ENCODE measurements around the gene NEU2.

Gene NEU2

DNA sequence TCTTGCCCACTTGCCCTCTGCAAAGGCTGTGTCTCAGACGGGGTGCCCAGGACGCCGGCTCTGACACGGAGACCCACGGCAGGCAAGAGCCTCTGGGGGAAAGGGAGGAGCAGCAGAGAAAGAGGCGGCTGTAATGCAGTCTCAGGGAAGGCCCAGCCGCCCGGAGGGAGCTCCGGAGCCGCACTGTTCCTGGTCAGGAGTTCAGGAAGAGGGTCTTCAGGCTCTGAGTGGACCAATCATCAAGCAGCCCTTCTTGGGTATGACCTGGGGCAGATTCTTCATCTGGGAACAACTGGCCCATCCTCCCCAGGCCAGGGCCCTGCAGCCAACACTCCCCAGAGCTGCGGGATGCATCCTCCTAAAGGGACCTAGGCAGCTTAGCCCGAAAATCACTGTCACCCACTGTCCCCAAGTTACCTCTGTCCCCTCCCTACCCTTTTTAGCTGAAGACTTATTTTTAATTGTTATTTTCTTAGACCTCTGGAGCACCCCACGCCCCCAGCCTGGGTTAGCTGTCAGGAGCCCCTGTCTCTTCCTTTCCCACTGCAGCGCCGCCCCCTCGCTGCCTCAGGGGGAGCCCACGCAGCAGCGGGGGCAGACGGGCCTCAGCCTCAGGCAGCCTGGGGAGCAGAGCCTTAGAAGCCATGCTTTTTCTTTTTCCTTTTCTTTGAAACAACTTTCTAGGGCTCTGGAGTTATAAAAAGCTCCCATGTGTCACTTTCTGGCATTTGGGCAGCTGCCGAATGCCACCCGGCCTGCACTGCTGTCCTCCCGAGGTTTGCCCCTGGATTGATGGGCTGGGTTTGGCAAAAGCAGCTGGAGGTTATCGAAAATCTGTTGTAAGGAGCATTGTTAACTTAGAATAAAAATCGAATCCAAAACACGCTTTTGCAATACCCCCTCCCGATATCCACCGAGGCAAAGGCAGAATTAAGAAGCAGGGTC, 644 bp upstream of the NEU2 start:
- TF ChIP-seq TAF1 (IDR thresholded peaks at IDR 0.05; ENCODE audit: low read depth, low read length), result no peak
- TF ChIP-seq SPI1 (IDR thresholded peaks at IDR 0.05; ENCODE audit: low read depth, low read length), result no peak
- TF ChIP-seq POLR2A (IDR thresholded peaks at IDR 0.05; ENCODE audit: low read depth, low read length), result no peak
- TF ChIP-seq PAX5 (IDR thresholded peaks at IDR 0.05; ENCODE audit: insufficient read depth, low read length, severe bottlenecking), result no peak
- TF ChIP-seq POU2F2 (IDR thresholded peaks at IDR 0.05; ENCODE audit: low read depth, low read length), result no peak
- TF ChIP-seq POLR2AphosphoS5 (IDR thresholded peaks at IDR 0.05; ENCODE audit: low read depth, low read length), result no peak
- no peak for DNase-seq (ENCODE audit: insufficient read length, low spot score)
- no peak for FAIRE-seq

DNA sequence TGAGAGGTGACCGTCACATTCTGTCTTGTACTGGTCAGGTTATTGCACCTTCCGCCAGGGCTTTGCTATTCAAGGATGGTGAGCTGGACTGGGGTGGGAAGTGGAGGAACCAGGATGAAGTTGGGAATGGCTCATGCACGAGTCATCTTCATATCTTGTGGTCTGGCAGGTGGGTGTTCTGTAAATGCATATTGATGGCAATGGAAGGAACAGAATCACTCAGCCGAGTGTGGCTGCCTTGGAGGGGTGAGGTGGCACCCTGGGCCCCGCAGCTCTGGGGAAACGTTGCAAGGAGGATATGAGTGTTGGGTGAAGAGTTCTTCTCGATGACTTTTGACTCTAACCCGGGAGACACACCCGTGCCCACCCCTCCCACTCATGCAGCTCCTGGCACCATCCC, 1.2 kb downstream of the NEU2 start:
- FAIRE-seq, result no peak
- TF ChIP-seq SPI1 (IDR thresholded peaks at IDR 0.05; ENCODE audit: low read depth, low read length) (no peak), TAF1 (IDR thresholded peaks at IDR 0.05; ENCODE audit: low read depth, low read length) (no peak), PAX5 (IDR thresholded peaks at IDR 0.05; ENCODE audit: insufficient read depth, low read length, severe bottlenecking) (no peak), POU2F2 (IDR thresholded peaks at IDR 0.05; ENCODE audit: low read depth, low read length) (no peak), POLR2A (IDR thresholded peaks at IDR 0.05; ENCODE audit: low read depth, low read length) (no peak), POLR2AphosphoS5 (IDR thresholded peaks at IDR 0.05; ENCODE audit: low read depth, low read length) (no peak)

DNA sequence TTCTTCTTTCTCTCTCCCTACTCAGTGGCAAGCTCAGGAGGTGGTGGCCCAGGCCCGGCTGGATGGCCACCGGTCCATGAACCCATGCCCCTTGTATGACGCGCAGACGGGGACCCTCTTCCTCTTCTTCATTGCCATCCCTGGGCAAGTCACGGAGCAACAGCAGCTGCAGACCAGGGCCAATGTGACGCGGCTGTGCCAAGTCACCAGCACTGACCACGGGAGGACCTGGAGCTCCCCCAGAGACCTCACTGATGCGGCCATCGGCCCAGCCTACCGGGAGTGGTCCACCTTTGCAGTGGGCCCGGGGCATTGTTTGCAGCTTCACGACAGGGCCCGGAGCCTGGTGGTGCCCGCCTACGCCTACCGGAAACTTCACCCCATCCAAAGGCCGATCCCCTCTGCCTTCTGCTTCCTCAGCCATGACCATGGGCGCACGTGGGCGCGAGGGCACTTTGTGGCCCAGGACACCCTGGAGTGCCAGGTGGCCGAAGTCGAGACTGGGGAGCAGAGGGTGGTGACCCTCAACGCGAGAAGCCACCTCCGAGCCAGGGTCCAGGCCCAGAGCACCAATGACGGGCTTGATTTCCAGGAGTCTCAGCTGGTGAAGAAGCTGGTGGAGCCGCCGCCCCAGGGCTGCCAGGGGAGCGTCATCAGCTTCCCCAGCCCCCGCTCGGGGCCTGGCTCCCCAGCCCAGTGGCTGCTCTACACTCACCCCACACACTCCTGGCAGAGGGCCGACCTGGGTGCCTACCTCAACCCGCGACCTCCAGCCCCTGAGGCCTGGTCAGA, 1.8 kb downstream of the NEU2 start:
- FAIRE-seq, result no peak
- DNase-seq (ENCODE audit: insufficient read length, low spot score), result no peak
- TF ChIP-seq TAF1 (IDR thresholded peaks at IDR 0.05; ENCODE audit: low read depth, low read length) (no peak), POLR2A (IDR thresholded peaks at IDR 0.05; ENCODE audit: low read depth, low read length) (no peak), POU2F2 (IDR thresholded peaks at IDR 0.05; ENCODE audit: low read depth, low read length) (no peak)

More for the DNA sequence above, 1.2 kb downstream of the NEU2 start:
- no peak for DNase-seq (ENCODE audit: insufficient read length, low spot score)

DNA sequence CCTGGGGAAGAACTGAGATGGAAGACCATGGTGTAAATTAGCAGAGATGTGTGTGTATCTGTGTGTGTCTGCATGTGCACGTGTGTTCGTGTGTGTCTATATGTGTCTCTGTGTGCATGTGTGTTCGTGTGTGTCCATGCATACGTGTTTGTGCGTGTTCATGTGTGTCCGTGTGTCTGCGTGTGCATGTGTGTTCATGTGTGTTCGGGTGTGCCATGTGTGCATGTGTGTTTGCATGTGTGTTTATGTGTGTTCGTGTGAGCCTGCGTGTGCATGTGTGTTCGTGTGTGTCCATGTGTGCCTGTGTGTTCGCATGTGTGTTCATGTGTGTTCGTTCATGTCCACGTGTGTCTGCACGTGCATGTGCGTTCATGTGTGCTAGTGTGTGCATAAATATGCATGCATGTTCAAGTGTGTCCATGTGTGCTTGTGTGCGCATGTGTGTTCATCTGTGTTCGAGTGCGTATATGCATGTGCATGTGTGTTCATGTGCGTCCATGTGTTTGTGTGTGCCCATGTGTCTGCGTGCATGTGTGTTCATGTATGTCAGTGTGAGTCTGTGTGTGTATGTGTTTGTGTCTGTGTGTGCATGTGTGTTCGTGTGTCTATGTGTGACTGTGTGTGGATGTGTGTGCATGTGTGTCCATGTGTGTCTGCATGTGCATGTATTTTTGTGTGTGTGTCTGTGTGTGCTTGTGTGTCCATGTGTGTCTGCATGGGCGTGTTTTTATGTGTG, 3.1 kb downstream of the NEU2 start:
- FAIRE-seq (peak; percentile 86), DNase-seq (ENCODE audit: insufficient read length, low spot score) (no peak)
- TF ChIP-seq POU2F2 (IDR thresholded peaks at IDR 0.05; ENCODE audit: low read depth, low read length) (no peak), PAX5 (IDR thresholded peaks at IDR 0.05; ENCODE audit: insufficient read depth, low read length, severe bottlenecking) (no peak), SPI1 (IDR thresholded peaks at IDR 0.05; ENCODE audit: low read depth, low read length) (no peak), POLR2AphosphoS5 (IDR thresholded peaks at IDR 0.05; ENCODE audit: low read depth, low read length) (no peak), TAF1 (IDR thresholded peaks at IDR 0.05; ENCODE audit: low read depth, low read length) (no peak), POLR2A (IDR thresholded peaks at IDR 0.05; ENCODE audit: low read depth, low read length) (no peak)

DNA sequence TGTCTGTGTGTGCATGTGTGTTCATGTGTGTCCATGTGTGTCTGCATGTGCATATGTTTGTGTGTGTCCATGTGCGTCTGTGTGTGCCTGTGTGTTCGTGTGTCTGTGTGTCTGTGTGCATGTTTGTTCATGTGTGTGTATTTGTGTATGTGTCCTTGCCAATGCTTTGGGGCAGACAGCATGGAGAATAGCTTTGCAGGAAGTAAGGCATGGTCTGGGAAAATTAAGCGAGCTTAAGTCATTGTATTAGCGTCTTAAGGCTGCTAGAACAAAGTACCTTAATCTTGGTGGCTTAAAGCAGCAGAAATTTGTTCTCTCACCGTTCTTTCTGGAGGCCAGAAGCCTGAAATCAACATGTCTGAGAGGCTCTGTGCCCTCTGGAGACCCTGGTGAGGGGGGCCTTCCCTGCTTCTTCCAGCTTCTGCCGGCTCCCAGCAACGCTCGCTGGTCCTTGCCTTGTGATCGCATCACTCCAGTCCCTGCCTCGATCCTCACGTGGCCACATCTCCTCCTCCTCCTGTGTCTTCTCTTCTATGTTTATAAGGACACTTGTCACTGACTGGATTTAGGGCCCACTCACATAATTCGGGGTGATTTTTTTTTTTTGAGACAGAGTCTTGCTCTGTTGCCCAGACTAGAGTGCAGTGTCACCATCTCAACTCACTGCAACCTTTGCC, 3.8 kb downstream of the NEU2 start:
- DNase-seq (ENCODE audit: insufficient read length, low spot score) (no peak), FAIRE-seq (no peak)
- TF ChIP-seq POLR2A (IDR thresholded peaks at IDR 0.05; ENCODE audit: low read depth, low read length), result no peak
- no peak for TF ChIP-seq TAF1 (IDR thresholded peaks at IDR 0.05; ENCODE audit: low read depth, low read length)
- no peak for TF ChIP-seq SPI1 (IDR thresholded peaks at IDR 0.05; ENCODE audit: low read depth, low read length)
- TF ChIP-seq POLR2AphosphoS5 (IDR thresholded peaks at IDR 0.05; ENCODE audit: low read depth, low read length), result no peak
- TF ChIP-seq PAX5 (IDR thresholded peaks at IDR 0.05; ENCODE audit: insufficient read depth, low read length, severe bottlenecking), result no peak
- no peak for TF ChIP-seq POU2F2 (IDR thresholded peaks at IDR 0.05; ENCODE audit: low read depth, low read length)

DNA sequence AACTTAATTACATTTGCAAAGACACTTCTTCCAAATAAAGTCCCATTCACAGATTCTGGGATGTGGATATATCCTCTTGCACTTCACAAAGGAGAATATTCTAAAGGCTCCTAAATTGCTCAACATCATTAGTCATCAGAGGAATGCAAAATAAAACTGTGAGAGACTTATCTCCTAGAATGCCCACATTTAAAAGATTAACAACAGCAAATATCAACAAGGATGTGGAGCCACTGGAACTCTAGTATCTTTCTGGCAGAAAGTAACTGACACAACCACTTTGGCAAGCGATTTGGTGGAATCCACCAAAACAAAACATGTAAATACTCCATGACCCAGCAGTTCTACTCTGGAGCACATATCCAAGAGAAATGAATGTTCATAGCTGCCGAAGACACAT, 4.6 kb downstream of the NEU2 start:
- DNase-seq (ENCODE audit: insufficient read length, low spot score), result no peak
- TF ChIP-seq PAX5 (IDR thresholded peaks at IDR 0.05; ENCODE audit: insufficient read depth, low read length, severe bottlenecking) (no peak), TAF1 (IDR thresholded peaks at IDR 0.05; ENCODE audit: low read depth, low read length) (no peak)
- FAIRE-seq, result no peak

DNA sequence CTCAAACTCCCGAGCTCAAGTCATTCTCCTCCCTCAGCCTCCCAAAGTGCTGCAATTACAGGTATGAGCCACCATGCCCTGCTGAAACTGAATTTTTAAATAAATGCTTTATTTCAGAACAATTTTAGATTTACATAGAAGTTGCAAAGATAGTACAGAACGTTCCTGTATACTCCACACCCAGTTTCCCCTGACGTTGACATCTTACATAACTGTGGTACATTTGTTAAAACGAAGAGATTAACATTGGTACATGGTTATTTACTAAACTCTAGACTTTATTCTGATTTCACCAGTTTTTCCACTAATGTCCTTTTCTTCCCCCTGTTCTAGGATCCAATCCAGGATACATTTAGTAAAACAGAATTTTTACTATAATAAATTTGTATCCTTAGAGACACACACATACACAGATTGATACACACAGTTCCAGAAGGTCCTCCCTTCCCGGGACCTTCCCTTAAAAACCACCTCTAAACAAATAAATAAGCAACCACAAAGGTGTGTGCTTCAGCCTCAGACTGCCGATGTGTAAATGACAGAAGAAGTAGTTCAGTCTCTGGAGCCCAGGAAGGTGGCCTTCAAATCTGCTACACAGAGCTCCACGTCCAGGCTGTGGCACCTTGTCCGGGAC, 6.9 kb downstream of the NEU2 start:
- DNase-seq (ENCODE audit: insufficient read length, low spot score), result no peak
- TF ChIP-seq POU2F2 (IDR thresholded peaks at IDR 0.05; ENCODE audit: low read depth, low read length) (no peak), POLR2A (IDR thresholded peaks at IDR 0.05; ENCODE audit: low read depth, low read length) (no peak), TAF1 (IDR thresholded peaks at IDR 0.05; ENCODE audit: low read depth, low read length) (no peak)

DNA sequence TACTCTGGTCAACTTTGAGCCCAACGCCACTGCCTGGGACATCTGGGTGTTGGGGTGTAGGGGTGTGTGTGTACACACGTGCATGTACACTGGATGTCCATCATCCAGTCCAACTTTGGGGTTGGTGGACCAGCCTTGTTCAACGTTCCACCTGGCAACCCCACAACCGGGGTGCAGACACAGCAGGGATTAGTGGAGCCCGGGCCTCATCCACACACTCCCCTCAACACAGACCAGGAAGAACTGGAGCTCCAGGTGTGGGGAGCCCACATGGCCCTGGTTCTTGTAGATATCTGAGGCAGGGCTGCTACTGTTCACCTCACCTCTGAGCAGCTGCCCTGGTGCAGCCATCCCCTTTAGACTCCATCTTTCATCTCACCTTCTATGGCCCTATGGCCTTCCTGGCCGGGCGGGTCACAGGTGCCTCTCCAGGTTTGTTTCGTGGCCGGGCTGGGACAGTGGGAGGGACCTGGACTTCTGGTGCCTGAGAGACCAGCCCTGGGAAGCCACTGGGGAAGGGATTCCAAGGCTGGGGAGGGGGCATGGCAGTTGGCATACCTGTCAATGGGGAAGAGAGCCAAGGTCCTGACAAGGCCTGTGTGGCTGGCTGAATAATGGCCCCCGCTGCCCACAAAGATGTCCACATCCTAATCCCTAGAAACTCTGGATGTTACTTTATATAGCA, 7.5 kb downstream of the NEU2 start:
- DNase-seq (ENCODE audit: insufficient read length, low spot score) (no peak), FAIRE-seq (no peak)
- no peak for TF ChIP-seq SPI1 (IDR thresholded peaks at IDR 0.05; ENCODE audit: low read depth, low read length)
- no peak for TF ChIP-seq POU2F2 (IDR thresholded peaks at IDR 0.05; ENCODE audit: low read depth, low read length)
- no peak for TF ChIP-seq POLR2A (IDR thresholded peaks at IDR 0.05; ENCODE audit: low read depth, low read length)
- TF ChIP-seq TAF1 (IDR thresholded peaks at IDR 0.05; ENCODE audit: low read depth, low read length), result no peak
- no peak for TF ChIP-seq PAX5 (IDR thresholded peaks at IDR 0.05; ENCODE audit: insufficient read depth, low read length, severe bottlenecking)
- TF ChIP-seq POLR2AphosphoS5 (IDR thresholded peaks at IDR 0.05; ENCODE audit: low read depth, low read length), result no peak

More for the DNA sequence above, 6.9 kb downstream of the NEU2 start:
- FAIRE-seq, result no peak
